Stimulated activated CD4-positive, alpha-beta T cell treated with anti-CD3 and anti-CD28 coated beads, Interleukin-4, amount 100 ng/mL, for 1 hour (primary cell): ENCODE results near the gene RGL2.
A peak's percentile ranks its signal among the peaks of the same experiment; 100 is the strongest.
"Not testable (repeated sequence)": the region's sequence is repeated elsewhere in the genome, so short reads cannot be mapped to it uniquely, and the experiment has no call there.

Experiments
- DNase-seq: peaks from one replicate; pipeline ENCODE4 v3.0.0-alpha.2; 2020

RGL2 gene

DNA sequence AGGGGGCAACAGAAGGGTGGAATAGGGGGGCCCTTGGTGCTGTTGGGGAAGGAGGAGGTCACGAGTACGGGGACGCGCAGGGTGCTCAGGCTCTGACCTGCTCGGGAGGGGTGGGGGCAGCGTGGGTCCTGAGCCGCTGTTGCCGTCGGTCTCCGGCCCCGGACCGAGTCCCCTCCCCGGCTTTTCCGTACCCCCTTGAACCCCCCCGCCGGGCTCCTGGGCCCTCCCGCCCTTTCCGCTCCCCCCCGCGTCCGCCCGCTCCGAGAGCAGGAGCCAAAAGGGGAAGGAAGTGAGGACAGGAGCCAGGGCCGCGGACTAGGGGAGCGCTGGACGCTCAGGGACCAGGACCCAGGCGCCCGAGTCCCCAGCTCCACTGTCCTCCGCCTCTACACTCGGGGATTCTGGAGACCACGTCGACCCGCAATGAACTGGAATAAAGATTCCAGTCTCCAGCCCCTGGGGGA lies at the start of gene RGL2:
RGL2 (minus strand) TSS at position 170 of the 464 bp plus-strand sequence. CDS start 332 bp downstream, outside the sequence.
- DNase-seq: peak; percentile 62

GRCh38 chr6:33347816-33348215 lies 49.1 kb upstream of the RGL2 start:
- no peak for DNase-seq

- DNase-seq: not testable (repeated sequence)
Observed at GRCh38 chr6:33346972-33347371, 48.2 kb upstream of the RGL2 start.

- peak; percentile 49 for DNase-seq
Observed at GRCh38 chr6:33344701-33345697, 46.3 kb upstream of the RGL2 start.

GRCh38 chr6:33343953-33344611 lies 45.3 kb upstream of the RGL2 start:
- DNase-seq: no peak

GRCh38 chr6:33343606-33343952 lies 44.8 kb upstream of the RGL2 start:
- DNase-seq: not testable (repeated sequence)

DNA sequence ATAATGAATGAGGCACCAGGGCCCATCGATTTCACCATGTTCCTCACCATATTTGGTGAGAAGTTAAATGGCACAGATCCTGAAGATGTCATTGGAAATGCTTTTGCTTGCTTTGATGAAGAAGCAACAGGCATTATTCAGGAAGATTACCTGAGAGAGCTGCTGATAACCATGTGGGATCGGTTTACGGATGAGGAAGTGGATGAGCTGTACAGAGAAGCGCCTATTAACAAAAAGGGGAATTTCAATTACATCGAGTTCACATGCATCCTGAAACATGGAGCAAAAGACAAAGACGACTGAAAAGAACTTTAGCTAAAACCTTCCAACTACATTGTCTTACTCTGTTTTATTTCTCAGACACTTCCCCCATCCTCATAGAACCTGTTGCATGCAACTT lies 40.5 kb upstream of the RGL2 start:
- no peak for DNase-seq

DNA sequence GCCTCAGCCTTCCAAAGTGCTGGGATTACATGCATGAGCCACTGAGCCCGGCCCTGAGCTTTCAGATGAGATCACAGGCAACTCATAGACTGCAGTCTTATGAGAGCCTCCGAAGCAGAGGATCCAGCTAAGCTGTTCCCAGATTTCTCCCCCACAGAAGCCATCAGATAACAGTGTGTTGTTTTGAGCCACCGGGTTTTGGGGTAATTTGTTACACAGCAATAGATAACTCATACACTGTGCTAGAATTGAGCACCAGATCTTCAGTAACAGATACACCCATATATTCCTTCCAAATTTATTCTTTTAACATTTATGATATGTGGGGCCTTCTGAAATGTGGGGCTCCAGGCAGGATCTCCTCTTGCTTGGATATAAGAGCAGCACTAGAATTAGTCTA lies 37.8 kb upstream of the RGL2 start:
- no peak for DNase-seq

- no peak for DNase-seq
Observed at GRCh38 chr6:33335916-33336315, 37.2 kb upstream of the RGL2 start.

DNA sequence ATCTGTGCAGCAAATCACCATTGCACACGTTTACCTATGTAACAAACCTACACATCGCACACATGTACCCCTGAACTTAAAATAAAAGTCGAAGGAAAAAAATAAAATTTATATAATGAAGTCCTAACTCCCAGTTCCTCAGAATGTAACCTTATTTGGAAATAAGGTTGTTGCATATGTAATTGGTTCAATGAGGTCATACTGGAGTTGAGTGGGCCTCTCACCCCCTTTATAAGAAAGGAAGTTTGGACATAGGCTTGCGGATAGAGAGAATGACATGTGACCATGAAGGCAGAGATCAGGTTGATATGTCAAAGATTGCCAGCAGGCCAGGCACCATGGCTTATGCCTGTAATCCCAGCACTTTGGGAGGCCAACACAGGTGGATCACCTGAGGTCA lies 34.9 kb upstream of the RGL2 start:
- no peak for DNase-seq

DNA sequence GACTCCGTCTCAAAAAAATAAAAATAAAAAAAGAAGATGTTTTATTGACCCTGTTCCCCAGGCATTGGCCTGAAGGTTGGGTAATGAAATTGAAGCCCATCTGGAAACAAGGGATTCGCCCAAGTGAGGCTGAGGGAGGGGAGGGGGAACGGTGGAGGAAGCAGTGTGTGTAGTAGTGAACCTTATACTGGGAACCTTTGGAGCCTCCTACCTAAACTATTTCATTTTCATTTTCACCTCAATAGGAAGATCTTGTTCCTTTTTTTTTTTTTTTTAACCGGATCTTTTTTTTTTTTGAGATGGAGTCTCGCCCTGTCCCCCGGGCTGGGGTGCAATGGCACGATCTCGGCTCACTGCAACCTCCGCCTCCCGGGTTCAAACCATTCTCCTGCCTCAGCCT lies 32.0 kb upstream of the RGL2 start:
- no peak for DNase-seq

GRCh38 chr6:33329058-33329457 lies 30.3 kb upstream of the RGL2 start:
- no peak for DNase-seq

DNA sequence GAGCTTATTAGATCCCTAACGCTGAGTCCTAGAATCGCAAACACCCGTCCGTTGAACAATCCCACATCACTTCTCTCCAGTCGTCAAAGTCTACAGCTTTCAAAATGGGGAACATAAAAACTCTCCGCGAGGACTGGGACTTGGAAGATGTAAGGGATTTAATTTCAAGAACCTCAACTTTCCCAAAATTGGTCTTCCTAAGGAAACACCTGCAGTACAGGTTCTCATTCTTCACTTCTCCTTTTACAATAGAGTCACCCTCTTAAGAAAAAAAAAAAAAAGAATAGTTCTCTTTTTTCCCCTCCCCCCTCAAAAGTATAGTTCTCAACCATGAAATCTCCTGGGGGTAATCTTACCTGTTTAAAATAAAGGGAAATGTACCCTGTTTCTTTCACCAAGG lies 25.4 kb upstream of the RGL2 start:
- no peak for DNase-seq

- no peak for DNase-seq
Observed at GRCh38 chr6:33323623-33323948, 24.8 kb upstream of the RGL2 start.

GRCh38 chr6:33321227-33321626 lies 22.5 kb upstream of the RGL2 start:
- no peak for DNase-seq

- no peak for DNase-seq
Observed at GRCh38 chr6:33320315-33321181, 21.8 kb upstream of the RGL2 start.

GRCh38 chr6:33319939-33320314 lies 21.2 kb upstream of the RGL2 start:
- no peak for DNase-seq

- DNase-seq: no peak
Observed at GRCh38 chr6:33318426-33319073, 19.8 kb upstream of the RGL2 start.

DNA sequence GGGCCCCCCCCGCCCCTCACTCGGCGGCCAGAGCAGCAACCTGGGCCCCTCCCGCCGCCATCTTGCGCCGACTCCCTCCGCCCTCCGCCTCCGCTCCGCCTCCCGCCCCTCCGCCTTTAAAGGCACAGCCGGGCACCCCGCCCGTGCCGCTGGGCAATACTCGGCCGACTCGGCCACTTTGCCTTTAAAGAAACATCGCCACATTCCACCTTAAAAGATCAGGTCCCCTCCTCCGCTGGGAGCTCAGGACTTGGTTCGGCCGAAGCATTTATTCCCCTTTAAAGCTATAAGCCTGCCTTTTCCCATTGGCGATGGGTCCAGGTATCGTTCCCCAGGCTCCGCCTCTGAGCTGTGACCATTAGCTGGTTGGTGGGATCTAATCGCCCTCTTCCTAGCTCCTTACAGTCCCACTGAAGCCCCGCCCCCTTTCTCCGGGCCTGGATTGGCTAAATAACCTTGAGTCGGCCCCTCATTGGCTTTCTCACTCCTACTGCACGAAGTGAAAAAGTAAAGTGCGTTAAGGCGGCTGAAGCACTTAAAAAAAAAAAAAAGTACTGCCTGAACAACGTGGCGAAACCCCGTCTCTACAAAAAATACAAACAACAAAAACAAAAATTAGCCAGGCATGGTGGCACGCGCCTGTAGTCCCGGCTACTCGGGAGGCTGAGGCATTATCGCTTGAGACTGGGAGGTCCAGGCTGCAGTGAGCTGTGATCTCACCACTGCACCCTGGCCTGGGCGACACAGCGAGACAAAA lies 19.1 kb upstream of the RGL2 start, which contains the start of gene ZBTB22:
ZBTB22 (minus strand) TSS at position 76 of the 757 bp plus-strand sequence. CDS start 828 bp downstream, outside the sequence.
- DNase-seq: peak; percentile 96

DNA sequence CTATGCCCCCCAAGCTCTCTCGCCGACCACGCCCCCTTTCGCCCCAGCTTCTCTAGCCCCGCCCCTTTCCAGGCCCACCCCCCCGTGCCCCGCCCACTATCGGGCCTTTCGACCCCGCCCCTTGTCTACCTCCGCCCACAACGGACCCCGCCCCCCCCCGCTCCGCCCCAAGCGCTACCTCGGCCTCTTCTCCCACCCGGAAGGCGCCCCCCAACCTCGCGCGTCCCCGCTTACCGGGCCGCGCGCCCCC lies 18.6 kb upstream of the RGL2 start:
- no peak for DNase-seq

DNA sequence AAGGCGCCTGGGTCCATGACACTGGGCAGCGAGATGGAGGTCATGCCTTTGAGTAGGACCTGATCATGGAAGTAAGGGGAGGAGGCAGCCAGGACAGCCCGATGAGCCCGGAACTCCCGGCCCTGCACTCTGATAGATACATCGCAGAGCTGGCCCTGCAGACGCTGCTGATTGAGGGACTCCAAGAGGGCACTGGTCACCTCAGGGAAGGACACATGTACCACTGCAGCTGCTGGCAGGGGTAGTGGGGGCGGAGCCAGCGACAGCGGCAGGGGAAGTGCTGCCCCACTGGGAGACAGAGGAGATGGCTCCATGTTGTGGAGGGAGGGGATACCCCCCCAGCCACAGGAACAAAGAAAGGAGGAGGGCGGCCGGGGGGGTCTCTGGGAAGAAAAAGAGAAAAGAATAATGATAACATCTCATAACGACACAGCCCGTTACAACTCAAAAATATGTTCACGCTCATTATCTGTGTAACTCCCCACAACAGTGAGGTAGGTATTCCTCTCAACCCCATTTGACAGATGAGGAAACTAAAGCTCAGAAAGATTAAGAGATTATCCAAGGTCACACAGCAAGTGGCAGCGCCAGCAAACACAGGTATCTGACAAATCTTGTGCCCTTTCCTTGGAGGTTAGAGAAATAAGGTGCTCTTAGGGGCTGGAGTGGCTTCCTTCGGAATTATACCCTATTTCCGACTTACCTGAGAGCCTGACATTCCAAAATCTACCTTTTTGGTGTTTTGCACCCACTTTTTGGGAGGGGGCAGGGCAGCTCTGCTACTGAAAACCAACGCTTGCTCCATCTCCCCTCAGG lies 18.1 kb upstream of the RGL2 start:
- no peak for DNase-seq
